Measurements from ENCODE around the gene TRIM13.

DNA sequence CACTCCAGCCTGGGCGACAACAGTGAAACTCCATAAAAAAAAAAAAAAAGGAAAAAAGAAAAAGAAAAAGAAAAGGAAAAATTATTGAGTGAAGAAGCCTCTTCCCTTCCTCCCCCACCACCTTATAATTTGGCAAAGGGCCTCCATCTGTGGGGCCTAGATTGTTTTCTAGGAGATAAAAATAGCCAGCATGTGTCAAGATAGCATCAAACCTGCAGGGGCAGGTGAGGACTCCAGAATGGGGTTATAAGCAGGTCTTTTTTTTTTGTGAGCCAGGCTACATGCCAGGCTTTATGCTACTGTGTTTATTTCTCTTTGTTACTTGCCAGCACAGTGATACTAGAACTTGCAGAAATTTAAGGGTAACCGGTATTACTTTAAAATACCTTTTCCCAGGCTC, 11.7 kb upstream of the TRIM13 start:
- TF ChIP-seq YY1 (IDR thresholded peaks at IDR 0.05; ENCODE audit: low read depth): no peak
- TF ChIP-seq TAF1 (IDR thresholded peaks at IDR 0.05; ENCODE audit: borderline replicate concordance, low read depth, low read length): no peak
- TF ChIP-seq, protein P1, sequence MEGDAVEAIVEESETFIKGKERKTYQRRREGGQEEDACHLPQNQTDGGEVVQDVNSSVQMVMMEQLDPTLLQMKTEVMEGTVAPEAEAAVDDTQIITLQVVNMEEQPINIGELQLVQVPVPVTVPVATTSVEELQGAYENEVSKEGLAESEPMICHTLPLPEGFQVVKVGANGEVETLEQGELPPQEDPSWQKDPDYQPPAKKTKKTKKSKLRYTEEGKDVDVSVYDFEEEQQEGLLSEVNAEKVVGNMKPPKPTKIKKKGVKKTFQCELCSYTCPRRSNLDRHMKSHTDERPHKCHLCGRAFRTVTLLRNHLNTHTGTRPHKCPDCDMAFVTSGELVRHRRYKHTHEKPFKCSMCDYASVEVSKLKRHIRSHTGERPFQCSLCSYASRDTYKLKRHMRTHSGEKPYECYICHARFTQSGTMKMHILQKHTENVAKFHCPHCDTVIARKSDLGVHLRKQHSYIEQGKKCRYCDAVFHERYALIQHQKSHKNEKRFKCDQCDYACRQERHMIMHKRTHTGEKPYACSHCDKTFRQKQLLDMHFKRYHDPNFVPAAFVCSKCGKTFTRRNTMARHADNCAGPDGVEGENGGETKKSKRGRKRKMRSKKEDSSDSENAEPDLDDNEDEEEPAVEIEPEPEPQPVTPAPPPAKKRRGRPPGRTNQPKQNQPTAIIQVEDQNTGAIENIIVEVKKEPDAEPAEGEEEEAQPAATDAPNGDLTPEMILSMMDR (IDR thresholded peaks at IDR 0.05): no peak
- no peak for TF ChIP-seq EP300 (IDR thresholded peaks at IDR 0.05; ENCODE audit: borderline replicate concordance in 1 of 2, low read depth in 1 of 2, low read length in 1 of 2)
- no peak for TF ChIP-seq REST (IDR thresholded peaks at IDR 0.05; ENCODE audit: low read depth, low read length)
- TF ChIP-seq RAD21 (IDR thresholded peaks at IDR 0.05; ENCODE audit: low read length): no peak
- no peak for TF ChIP-seq SMC3 (IDR thresholded peaks at IDR 0.05; ENCODE audit: low read depth, low read length)
- no peak for TF ChIP-seq NFIC (IDR thresholded peaks at IDR 0.05; ENCODE audit: borderline replicate concordance)
- TF ChIP-seq USF2 (IDR thresholded peaks at IDR 0.05; ENCODE audit: borderline replicate concordance, low read depth, low read length): no peak
- no peak for TF ChIP-seq POLR2AphosphoS5 (IDR thresholded peaks at IDR 0.05; ENCODE audit: low read depth, low read length)
- TF ChIP-seq ZBTB33 (IDR thresholded peaks at IDR 0.05; ENCODE audit: borderline replicate concordance, low read depth): no peak

Measured in SK-N-SH (cell line).